DOHH2 (cell line): ENCODE results near the gene LRRC4B.

ENCODE experiments used
- EZH2phosphoT487 ChIP-seq: fragments of 200-600 bp; sonication (generic); IDR thresholded peaks from 2 replicates; pipeline ENCODE4 v1.6.1; 2017; ENCODE audit warnings: borderline replicate concordance, mild to moderate bottlenecking, antibody characterized with exemption, low read length, moderate library complexity, mixed read lengths
- TF ChIP-seq, protein P1 (sequence below): fragments of 200-600 bp; sonication (generic); IDR thresholded peaks from one replicate; pipeline ENCODE4 v1.5.1; 2014; ENCODE audit warnings: antibody characterized with exemption, mild to moderate bottlenecking, low read depth, low read length; ENCODE audit not compliant: poor library complexity, severe bottlenecking

DNA sequence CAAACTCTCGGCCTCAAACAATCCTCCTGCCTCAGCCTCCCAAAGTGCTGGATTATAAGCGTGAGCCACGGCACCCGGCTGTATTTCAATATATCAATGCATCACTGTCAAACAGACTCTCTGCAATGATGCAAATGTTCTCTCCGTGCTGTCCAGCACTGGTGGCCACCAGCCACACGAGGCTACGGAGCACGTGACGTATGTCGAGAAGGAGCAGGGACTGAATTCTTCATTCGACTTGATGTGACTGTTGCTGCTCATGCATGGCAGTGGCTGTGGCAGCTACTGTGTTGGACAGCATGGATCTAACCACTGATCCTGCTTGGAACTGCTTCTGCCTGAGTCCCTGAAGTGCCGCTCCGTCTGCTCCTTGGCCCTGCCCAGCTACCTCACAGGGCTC is 9.8 kb downstream of the LRRC4B start:
- TF ChIP-seq, protein P1, sequence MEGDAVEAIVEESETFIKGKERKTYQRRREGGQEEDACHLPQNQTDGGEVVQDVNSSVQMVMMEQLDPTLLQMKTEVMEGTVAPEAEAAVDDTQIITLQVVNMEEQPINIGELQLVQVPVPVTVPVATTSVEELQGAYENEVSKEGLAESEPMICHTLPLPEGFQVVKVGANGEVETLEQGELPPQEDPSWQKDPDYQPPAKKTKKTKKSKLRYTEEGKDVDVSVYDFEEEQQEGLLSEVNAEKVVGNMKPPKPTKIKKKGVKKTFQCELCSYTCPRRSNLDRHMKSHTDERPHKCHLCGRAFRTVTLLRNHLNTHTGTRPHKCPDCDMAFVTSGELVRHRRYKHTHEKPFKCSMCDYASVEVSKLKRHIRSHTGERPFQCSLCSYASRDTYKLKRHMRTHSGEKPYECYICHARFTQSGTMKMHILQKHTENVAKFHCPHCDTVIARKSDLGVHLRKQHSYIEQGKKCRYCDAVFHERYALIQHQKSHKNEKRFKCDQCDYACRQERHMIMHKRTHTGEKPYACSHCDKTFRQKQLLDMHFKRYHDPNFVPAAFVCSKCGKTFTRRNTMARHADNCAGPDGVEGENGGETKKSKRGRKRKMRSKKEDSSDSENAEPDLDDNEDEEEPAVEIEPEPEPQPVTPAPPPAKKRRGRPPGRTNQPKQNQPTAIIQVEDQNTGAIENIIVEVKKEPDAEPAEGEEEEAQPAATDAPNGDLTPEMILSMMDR: no peak
- TF ChIP-seq EZH2phosphoT487: no peak
